Panc1 (cell line): Measurements from ENCODE around the gene ADCY7.

Experiments used
- POLR2AphosphoS5 ChIP-seq: IDR thresholded peaks from 2 replicates; pipeline ENCODE4 v1.6.1; 2012; ENCODE audit warnings: mild to moderate bottlenecking, low read depth, low read length, moderate library complexity
- SIN3A ChIP-seq: IDR thresholded peaks from 2 replicates; pipeline ENCODE4 v1.6.1; 2012; ENCODE audit warnings: low read depth, mild to moderate bottlenecking, low read length, moderate library complexity, borderline replicate concordance; ENCODE audit not compliant: insufficient read depth
- TF ChIP-seq, protein P1 (sequence below): fragments of 450-650 bp; IDR thresholded peaks from 2 replicates; pipeline ENCODE4 v1.5.1; 2017; ENCODE audit warnings: mild to moderate bottlenecking
- TF ChIP-seq, protein P2 (sequence below), 2 experiments: IDR thresholded peaks; 2 replicates each; pipeline ENCODE4 v1.6.1; 2011 to 2012; ENCODE audit warnings: low read depth in 2 of 2, control low read depth in 1 of 2, low read length in 1 of 2, mild to moderate bottlenecking in 1 of 2, moderate library complexity in 1 of 2; ENCODE audit not compliant: insufficient read depth in 1 of 2

DNA sequence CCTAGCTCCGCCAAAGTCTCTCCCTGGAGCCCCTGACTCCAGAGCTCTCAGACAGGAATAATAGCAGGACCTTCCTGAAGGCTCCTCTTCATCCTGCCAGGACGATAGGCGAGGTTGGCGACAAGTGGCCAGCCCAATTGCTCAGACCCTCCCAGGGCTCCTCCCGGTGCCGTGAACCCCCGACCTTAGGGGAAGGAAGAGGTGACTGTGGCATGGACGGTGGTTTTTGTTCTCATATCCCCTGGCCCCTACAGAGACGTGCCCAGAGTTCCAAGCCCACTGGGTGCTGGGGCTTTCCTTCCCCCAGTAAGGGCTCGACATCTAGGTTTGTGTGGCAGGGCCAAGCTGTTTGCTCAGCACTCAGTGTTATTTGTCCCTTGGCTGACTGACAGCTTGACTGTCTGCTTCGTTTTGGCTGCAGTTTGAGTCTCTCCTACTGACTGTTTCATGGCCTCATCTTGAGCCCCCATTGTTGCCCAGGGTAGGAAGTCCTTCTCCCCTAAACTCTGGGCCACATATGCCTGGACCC, 4.6 kb upstream of the ADCY7 start:
- TF ChIP-seq, protein P1, sequence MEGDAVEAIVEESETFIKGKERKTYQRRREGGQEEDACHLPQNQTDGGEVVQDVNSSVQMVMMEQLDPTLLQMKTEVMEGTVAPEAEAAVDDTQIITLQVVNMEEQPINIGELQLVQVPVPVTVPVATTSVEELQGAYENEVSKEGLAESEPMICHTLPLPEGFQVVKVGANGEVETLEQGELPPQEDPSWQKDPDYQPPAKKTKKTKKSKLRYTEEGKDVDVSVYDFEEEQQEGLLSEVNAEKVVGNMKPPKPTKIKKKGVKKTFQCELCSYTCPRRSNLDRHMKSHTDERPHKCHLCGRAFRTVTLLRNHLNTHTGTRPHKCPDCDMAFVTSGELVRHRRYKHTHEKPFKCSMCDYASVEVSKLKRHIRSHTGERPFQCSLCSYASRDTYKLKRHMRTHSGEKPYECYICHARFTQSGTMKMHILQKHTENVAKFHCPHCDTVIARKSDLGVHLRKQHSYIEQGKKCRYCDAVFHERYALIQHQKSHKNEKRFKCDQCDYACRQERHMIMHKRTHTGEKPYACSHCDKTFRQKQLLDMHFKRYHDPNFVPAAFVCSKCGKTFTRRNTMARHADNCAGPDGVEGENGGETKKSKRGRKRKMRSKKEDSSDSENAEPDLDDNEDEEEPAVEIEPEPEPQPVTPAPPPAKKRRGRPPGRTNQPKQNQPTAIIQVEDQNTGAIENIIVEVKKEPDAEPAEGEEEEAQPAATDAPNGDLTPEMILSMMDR = no peak
- TF ChIP-seq POLR2AphosphoS5 (no peak), SIN3A (no peak)
- TF ChIP-seq, protein P2, sequence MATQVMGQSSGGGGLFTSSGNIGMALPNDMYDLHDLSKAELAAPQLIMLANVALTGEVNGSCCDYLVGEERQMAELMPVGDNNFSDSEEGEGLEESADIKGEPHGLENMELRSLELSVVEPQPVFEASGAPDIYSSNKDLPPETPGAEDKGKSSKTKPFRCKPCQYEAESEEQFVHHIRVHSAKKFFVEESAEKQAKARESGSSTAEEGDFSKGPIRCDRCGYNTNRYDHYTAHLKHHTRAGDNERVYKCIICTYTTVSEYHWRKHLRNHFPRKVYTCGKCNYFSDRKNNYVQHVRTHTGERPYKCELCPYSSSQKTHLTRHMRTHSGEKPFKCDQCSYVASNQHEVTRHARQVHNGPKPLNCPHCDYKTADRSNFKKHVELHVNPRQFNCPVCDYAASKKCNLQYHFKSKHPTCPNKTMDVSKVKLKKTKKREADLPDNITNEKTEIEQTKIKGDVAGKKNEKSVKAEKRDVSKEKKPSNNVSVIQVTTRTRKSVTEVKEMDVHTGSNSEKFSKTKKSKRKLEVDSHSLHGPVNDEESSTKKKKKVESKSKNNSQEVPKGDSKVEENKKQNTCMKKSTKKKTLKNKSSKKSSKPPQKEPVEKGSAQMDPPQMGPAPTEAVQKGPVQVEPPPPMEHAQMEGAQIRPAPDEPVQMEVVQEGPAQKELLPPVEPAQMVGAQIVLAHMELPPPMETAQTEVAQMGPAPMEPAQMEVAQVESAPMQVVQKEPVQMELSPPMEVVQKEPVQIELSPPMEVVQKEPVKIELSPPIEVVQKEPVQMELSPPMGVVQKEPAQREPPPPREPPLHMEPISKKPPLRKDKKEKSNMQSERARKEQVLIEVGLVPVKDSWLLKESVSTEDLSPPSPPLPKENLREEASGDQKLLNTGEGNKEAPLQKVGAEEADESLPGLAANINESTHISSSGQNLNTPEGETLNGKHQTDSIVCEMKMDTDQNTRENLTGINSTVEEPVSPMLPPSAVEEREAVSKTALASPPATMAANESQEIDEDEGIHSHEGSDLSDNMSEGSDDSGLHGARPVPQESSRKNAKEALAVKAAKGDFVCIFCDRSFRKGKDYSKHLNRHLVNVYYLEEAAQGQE (IDR thresholded peaks at IDR 0.05; ENCODE audit: insufficient read depth in 1 of 2, low read depth in 2 of 2, low read length in 1 of 2) = no peak
